Common myeloid progenitor, CD34-positive (primary cell): ENCODE results near the gene SCML1. TPM values are rescaled to one million over a fixed set of nuclear protein-coding genes. Genes with fewer than 3 reads are reported as not detected.

Experiments used
- CTCF ChIA-PET: fragments of 350-600 bp; sonication (Branson Sonifier 250); formaldehyde crosslinking; loops from one replicate; lab custom pipeline; 2021; ENCODE audit warnings: antibody characterized with exemption; lab: Charles Lee
- POLR2A ChIA-PET: fragments of 350-600 bp; sonication (Branson Sonifier 250); formaldehyde crosslinking; loops from one replicate; lab custom pipeline; 2021; ENCODE audit warnings: antibody characterized with exemption; lab: Charles Lee
- DNase-seq, 3 donors: peaks; one replicate each; pipeline versions ENCODE4 v3.0.0 to v3.0.0-alpha.2; 2013
- H3K27ac ChIP-seq, 2 experiments: 1 replicate in 1 of 2; 2 replicates in 1 of 2; pipeline ENCODE4 v1.7.0; 2013; ENCODE audit warnings: inconsistent platforms in 2 of 2, low read length in 2 of 2, mild to moderate bottlenecking in 2 of 2, low read depth in 1 of 2, moderate library complexity in 1 of 2; ENCODE audit not compliant: severe bottlenecking in 2 of 2, insufficient read depth in 1 of 2, poor library complexity in 1 of 2
- H3K27me3 ChIP-seq, 5 experiments: replicated peaks in 2 of 5; 1 replicate in 3 of 5; 2 replicates in 2 of 5; pipeline versions ENCODE4 v1.6.1 to v1.7.0; 2013; ENCODE audit warnings: low read length in 4 of 5, mild to moderate bottlenecking in 2 of 5, moderate library complexity in 2 of 5, inconsistent platforms in 1 of 5; ENCODE audit not compliant: insufficient read depth in 5 of 5, control insufficient read depth in 4 of 5
- H3K36me3 ChIP-seq, 4 experiments: 1 replicate in 2 of 4; 2 replicates in 2 of 4; pipeline versions ENCODE4 v1.6.1 to v1.7.0; 2013; ENCODE audit warnings: low read length in 3 of 4, control low read depth in 1 of 4, mild to moderate bottlenecking in 1 of 4; ENCODE audit not compliant: control insufficient read depth in 4 of 4, insufficient read depth in 4 of 4
- H3K4me1 ChIP-seq, 4 experiments: 1 replicate in 3 of 4; 2 replicates in 1 of 4; pipeline versions ENCODE4 v1.6.1 to v1.7.1; 2013; ENCODE audit warnings: low read length in 3 of 4, mild to moderate bottlenecking in 3 of 4, control low read depth in 1 of 4, inconsistent platforms in 1 of 4, moderate library complexity in 1 of 4; ENCODE audit not compliant: control insufficient read depth in 4 of 4, insufficient read depth in 4 of 4; ENCODE audit errors: control extremely low read depth in 1 of 4
- H3K4me3 ChIP-seq, 7 experiments: 1 replicate in 4 of 7; 2 replicates in 3 of 7; pipeline versions ENCODE4 v1.5.1 to v1.7.0; 2013; ENCODE audit warnings: mild to moderate bottlenecking in 7 of 7, low read length in 6 of 7, moderate library complexity in 6 of 7, inconsistent platforms in 2 of 7, low read depth in 2 of 7, control low read depth in 1 of 7; ENCODE audit not compliant: insufficient read depth in 4 of 7, control insufficient read depth in 1 of 7; ENCODE audit errors: extremely low read depth in 1 of 7
- H3K9me3 ChIP-seq, 5 experiments: 1 replicate in 4 of 5; 2 replicates in 1 of 5; pipeline versions ENCODE4 v1.6.1 to v1.7.1; 2013; ENCODE audit warnings: low read length in 4 of 5, mild to moderate bottlenecking in 2 of 5, inconsistent platforms in 1 of 5, low read depth in 1 of 5, moderate library complexity in 1 of 5; ENCODE audit not compliant: control insufficient read depth in 4 of 5, insufficient read depth in 2 of 5; ENCODE audit errors: control extremely low read depth in 1 of 5
- WGBS: methylation state at CpG from one replicate; pipeline ENCODE4 v1.1.5; 2013; ENCODE audit not compliant: insufficient coverage; 5-methylcytosine and 5-hydroxymethylcytosine counted together
- polyA plus RNA-seq: library from polyadenylated mRNA; unstranded; fragments of 120-200 nt; gene quantifications from one replicate; pipeline ENCODE4 v1.2.1, GENCODE V29; 2013

SCML1 gene
- 1.8 TPM for polyA plus RNA-seq

DNA sequence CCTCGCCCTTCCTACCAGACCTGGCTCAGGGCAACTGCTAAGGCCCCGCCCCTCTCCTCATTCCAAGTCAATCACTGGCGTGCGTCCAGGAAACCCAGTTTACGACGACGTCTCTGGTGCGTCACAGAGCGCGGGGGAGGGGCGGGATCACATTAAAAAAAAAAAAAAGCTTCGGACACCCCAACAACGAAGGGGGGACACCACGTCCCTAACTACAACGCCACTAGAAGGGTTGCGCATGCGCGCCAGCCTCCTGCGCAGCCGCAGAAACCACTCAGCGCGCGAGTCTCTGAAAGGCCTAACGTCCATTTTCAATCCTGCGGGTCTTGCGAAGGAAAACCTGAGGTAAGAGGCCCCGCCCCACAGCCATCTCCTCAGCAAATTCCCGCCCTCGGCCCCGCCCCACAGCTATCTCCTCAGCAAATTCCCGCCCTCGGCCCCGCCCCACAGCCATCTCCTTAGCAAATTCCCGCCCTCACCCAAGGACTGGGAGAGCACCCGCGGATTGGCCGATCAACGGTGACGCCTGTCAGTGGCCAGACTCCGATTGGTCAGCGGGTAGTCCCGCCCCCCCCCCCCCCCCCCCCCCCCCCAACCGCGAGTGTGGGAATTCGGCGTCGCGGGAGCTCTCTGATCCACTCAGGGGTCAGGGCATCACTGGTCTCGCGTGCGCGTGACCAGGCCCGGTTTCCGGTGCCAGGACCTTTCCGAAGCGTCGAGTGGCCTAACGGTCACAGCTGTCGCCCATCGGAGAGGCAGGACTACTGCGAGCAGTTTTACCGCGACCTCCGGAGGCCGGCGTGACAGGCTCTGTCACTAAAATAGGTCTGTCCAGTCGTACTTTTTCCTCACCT, at the start of gene SCML1:
SCML1 (plus strand) TSS at position 638 of the 854 bp plus-strand sequence. CDS start 6,694 bp downstream, outside the sequence.
- H3K36me3 ChIP-seq, result no peaks in the 10 kb centered on the region
- DNase-seq, result peak; percentile 95 to 97 (median 97)

DNA sequence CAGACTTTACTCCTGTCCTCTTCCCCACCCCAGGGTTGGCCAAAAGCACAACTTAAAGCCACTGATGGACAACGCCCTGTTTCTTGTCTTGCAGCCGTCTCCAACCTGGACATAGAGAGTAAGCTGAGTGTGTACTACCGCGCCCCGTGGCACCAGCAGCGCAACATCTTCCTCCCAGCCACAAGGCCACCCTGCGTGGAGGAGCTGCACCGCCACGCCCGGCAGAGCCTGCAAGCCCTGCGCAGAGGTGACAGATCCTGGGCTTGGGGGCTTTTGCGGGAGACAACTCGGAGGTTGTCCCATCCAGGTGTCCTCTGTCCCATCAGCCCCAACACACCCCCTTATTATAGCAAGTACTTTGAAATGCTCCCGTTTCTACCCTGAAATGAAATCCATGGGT, 49.6 kb upstream of the SCML1 start:
- no peak for DNase-seq
- Histone ChIP-seq H3K4me1 (peaks cover 3 to 20% (median 8%) of the 10 kb centered on the region in 4 experiments), H3K27ac (no peak overlapping the region), H3K36me3 (no peaks in the 10 kb centered on the region), H3K27me3 (peaks cover 0 to 17% (median 0%) of the 10 kb centered on the region in 5 experiments), H3K4me3 (no peak overlapping the region), H3K9me3 (no peaks in the 10 kb centered on the region)
- CTCF ChIA-PET, result no interaction called here
- POLR2A ChIA-PET, result no interaction called here
- whole genome bisulfite sequencing, result 84% methylated on average over 11 of the region's 14 CpGs

More for the DNA sequence above, at the start of gene SCML1:
- ChIA-PET CTCF (interaction anchor here (1.5 kb wide), 1 partner anchor 60 kb away, joined by 3 read pairs; no protein-coding TSS in a partner anchor), POLR2A (interaction anchor here (0.8 kb wide), 1 partner anchor 8 kb away, joined by 3 read pairs; no protein-coding TSS in a partner anchor)
- Histone ChIP-seq H3K4me1 (peaks cover 3 to 20% (median 9%) of the 10 kb centered on the region in 4 experiments), H3K27me3 (peaks cover 0 to 24% (median 7%) of the 10 kb centered on the region in 5 experiments), H3K27ac (no peak within 1 kb of the TSS), H3K9me3 (peaks cover 0 to 3% (median 0%) of the 10 kb centered on the region in 5 experiments), H3K4me3 (peak within 1 kb of the TSS; percentile 26 to 78 (median 68))
- WGBS, result 42% methylated on average over 37 of the region's 67 CpGs

- CTCF ChIA-PET, result interaction anchor here (0.7 to 1.8 kb wide), 5 partner anchors 49 to 519 kb away, joined by 3 to 7 read pairs (median 4); no protein-coding TSS in a partner anchor
- DNase-seq, result peak; percentile 53 to 82 (median 82)
These were observed 47.3 kb upstream of the SCML1 start for GRCh38 chrX:17689971-17690409.

DNA sequence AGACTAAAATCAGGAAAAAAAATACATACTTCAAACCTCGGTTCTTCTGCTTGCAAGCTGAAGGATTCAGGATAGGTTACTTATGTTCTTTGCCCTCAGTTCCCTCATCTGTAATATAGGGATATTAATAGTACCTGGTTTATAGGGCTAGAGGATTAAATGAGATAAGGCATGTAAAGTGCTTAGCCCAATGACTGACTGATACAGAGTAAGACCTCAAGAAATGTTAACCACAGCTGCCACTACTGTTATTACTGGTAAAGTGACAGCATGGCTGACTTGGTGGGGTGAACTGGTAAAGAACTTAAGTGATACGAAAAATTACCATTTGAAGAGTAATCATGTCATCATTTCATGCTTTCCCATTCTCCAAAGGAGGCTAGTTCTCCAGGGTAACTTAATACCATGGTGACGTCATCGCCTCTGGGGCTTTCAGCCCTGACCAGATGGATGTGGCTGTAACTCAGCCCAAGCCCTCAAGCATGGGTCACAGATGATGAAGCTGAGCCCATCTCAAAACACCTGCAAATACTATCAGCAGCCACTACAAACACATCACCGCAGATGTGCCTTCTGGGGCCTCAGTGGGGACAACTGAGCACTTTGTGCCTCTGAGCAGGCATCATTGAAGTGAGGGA, 44.5 kb upstream of the SCML1 start:
- Histone ChIP-seq H3K9me3 (no peaks in the 10 kb centered on the region), H3K27me3 (peaks cover 0 to 5% (median 0%) of the 10 kb centered on the region in 5 experiments), H3K27ac (no peak overlapping the region), H3K36me3 (no peaks in the 10 kb centered on the region), H3K4me1 (peaks cover 3 to 8% (median 4%) of the 10 kb centered on the region in 4 experiments), H3K4me3 (no peak overlapping the region)
- WGBS, result 87% methylated on average over 3 of the region's 5 CpGs
- ChIA-PET POLR2A (no interaction called here), CTCF (interaction anchor here (1.2 kb wide), 1 partner anchor 36 kb away, joined by 3 read pairs; no protein-coding TSS in a partner anchor)
- no peak for DNase-seq

More at GRCh38 chrX:17689971-17690409, 47.3 kb upstream of the SCML1 start:
- Histone ChIP-seq H3K36me3 (no peaks in the 10 kb centered on the region), H3K9me3 (no peaks in the 10 kb centered on the region), H3K27me3 (peaks cover 0 to 10% (median 0%) of the 10 kb centered on the region in 5 experiments), H3K27ac (no peak overlapping the region), H3K4me3 (peak overlapping the region in 1 of 7 experiments; percentile 50), H3K4me1 (peaks cover 3 to 8% (median 4%) of the 10 kb centered on the region in 4 experiments)
- 8% methylated on average over 2 of the region's 4 CpGs for WGBS
- POLR2A ChIA-PET, result no interaction called here

GRCh38 chrX:17697191-17697590, 40.1 kb upstream of the SCML1 start:
- WGBS, result no CpG with 5 or more reads among the region's 1 CpG
- CTCF ChIA-PET, result interaction anchor here (0.6 to 2.3 kb wide), 4 partner anchors 17 to 512 kb away, joined by 3 to 7 read pairs (median 4); no protein-coding TSS in a partner anchor
- no peaks in the 10 kb centered on the region for H3K9me3 ChIP-seq

DNA sequence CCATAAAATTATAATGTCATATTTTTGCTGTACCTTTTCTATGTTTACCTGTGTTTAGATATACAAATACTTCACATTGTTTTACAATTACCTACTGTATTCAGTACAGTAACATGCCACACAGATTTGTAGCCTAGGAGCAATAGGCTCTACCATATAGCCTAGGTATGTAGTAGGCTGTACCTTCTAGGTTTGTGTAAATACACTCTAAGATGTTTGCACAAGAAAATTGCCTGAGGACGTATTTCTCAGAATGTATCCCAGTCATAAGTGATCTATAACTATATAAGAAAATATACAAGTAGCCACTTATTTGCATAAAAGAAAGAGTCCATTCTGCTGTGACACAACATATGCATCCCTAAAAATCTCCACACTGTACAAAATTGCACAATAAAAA, 36.3 kb upstream of the SCML1 start:
- ChIA-PET CTCF (no interaction called here), POLR2A (no interaction called here)
- H3K4me3 ChIP-seq, result no peak overlapping the region
- H3K27me3 ChIP-seq, result peaks cover 0 to 11% (median 0%) of the 10 kb centered on the region in 5 experiments
- H3K9me3 ChIP-seq, result no peaks in the 10 kb centered on the region
- no peak overlapping the region for H3K27ac ChIP-seq
- no peak for DNase-seq
- no peaks in the 10 kb centered on the region for H3K4me1 ChIP-seq
- WGBS, result no CpG with 5 or more reads among the region's 1 CpG
- H3K36me3 ChIP-seq, result no peaks in the 10 kb centered on the region

More at GRCh38 chrX:17697191-17697590, 40.1 kb upstream of the SCML1 start:
- POLR2A ChIA-PET, result interaction anchor here (0.5 kb wide), 1 partner anchor 15 kb away, joined by 5 read pairs; no protein-coding TSS in a partner anchor
- peaks cover 0 to 5% (median 0%) of the 10 kb centered on the region in 5 experiments for H3K27me3 ChIP-seq
- no peak overlapping the region for H3K27ac ChIP-seq
- DNase-seq, result peak in 2 of 3 donors; percentile 23 to 33
- H3K36me3 ChIP-seq, result no peaks in the 10 kb centered on the region
- H3K4me1 ChIP-seq, result no peaks in the 10 kb centered on the region
- no peak overlapping the region for H3K4me3 ChIP-seq
